SIG-M5 treated with dmso at 0.1 percent for 504 hours (cell line): Measurements from ENCODE around the gene PLEKHA7.

ENCODE experiments used
- DNase-seq: peaks from one replicate; lab custom pipeline; 2025; ENCODE audit not compliant: unreplicated experiment; lab: John Stamatoyannopoulos, UW

PLEKHA7 gene

DNA sequence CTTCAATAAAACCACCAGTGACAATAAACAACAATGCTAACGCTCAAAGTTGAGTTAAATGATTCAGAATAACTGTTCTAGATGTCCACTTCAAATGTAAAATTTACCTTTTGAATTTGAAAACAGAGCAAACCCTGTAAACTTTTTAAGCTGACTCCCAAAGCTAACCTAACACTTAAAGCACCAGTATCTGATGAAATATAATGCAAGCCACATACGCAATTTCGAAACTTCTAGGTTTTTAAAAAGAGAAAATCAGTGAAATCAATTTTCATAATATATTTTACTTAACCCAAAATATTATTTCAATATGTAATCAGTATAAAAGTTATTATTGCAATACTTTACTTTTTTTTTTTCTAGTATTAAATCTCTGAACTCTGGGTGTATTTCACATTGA, 71.3 kb downstream of the PLEKHA7 start:
- no peak for DNase-seq

GRCh38 chr11:16942342-16942741, 71.9 kb downstream of the PLEKHA7 start:
- DNase-seq: no peak

- DNase-seq: no peak
These were observed 72.3 kb downstream of the PLEKHA7 start for GRCh38 chr11:16941935-16942334.

DNA sequence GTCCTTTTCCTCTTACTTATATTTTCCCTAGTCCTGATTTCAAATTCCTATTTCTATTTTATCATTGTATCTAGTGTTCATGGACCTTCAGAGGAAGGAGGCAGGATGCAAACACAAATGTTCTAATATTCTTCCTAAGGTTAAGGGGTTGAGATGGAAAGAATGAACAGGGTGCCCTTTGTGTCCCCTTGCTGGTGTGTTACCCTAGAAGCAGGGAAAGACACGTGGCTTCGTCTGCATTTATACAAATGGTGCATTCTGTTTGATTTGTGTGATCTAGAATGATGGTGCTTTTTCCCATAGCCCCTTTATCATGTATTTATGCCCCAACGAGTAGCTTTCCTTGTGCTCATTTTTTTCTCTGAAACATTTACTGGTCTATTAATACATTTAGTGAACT, 76.2 kb downstream of the PLEKHA7 start:
- DNase-seq: no peak

DNA sequence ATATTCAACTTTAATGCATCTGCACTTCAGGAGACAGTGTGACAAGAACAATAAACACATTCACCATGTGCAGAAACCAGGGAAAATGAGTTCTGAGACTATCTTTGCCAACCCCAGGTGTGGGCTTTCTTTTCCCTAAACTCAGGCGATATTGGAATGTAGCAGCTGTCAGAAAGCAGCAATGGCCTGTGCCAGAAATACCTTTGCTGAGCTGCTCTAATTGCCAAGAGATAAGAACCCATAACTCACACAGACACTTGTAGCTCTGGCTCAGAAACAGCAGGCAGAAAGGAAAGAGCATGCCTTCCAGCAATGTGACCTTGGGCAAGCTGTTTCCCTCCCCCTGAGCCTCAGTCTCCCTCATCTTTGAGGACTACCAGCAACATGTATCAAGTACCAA, 77.6 kb downstream of the PLEKHA7 start:
- DNase-seq: no peak

GRCh38 chr11:16935518-16936302, 78.5 kb downstream of the PLEKHA7 start:
- peak; percentile 37 for DNase-seq

GRCh38 chr11:16933756-16934603, 80.2 kb downstream of the PLEKHA7 start:
- no peak for DNase-seq

DNA sequence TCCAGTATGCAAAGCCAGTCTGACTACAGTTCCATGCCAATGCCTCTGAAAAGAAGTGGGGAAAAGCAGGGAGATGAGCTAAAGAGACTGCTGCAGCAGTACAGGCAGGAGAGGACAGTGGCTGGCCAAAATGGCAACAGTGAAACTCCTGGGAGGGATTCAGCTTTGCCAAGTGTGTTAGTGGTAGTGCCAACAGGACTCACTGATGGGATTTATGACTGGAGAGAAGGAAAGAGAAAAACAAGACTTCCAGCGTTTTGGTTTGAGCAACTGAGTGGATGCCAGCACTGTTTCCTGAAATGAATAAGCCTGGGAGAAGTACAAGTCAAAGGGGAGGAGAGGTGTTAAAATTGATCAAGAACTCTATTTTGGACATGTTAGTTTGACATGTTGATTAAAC, 80.9 kb downstream of the PLEKHA7 start:
- DNase-seq: no peak

GRCh38 chr11:16928044-16928443, 86.2 kb downstream of the PLEKHA7 start:
- no peak for DNase-seq

DNA sequence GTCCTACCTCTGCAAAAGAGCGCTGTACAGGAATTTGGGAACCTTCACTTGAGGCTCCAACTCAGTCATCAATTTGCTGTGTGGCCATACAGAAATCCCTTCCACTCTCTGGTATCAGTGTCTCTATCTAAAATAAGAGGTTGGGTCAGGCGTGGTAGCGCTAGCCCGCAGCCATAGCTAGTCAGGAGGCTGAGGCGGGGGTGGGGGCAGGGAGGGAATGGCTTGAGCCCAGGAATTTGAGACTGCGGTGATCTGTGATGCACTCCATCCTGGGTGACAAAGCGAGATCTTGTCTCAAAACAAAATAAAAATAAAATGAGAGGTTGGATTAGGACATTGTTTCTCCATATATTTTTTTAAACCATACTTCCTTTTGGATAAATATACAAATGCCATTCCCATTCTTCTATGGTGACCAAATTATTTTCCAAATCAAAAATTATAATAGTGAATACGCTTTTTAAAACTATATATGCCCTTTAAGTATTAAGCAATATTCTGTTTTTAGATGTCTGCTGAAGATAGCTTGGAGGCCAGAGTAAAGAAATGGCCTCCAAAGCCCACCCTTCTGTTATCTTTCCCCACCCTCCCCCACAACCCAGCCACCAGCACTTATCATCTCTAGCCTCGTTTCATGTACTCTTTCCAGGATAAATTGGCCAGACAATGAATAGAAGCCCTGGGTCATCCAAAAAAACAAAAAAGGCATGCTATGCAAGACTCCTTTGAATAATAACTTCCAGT, 87.2 kb downstream of the PLEKHA7 start:
- DNase-seq: no peak

DNA sequence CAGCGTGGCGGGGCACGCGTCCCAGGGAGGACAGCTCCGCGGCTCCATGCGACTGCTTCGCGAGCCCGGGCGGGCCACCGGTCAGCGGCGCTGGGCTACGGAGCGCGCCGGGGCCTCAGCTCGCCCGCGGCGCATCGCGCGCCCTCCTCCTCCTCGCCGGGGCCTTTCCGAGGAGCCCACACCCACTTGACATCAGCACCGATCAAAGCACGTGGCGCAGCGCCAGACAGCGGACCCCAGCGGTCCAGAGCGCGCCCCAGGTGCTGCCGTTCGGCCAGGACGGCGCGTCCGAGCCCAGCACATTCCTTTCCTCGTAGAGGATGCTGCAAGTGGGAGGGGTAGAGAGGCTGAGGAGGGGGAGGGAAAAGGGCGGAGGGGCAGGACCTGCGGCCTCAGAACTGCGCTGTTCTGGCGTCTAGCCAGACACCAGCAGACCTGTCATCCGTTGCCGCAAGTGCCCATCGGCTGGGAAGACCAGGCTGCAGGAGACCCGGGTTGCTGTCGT, 88.6 kb downstream of the PLEKHA7 start:
- DNase-seq: peak; percentile 1

DNA sequence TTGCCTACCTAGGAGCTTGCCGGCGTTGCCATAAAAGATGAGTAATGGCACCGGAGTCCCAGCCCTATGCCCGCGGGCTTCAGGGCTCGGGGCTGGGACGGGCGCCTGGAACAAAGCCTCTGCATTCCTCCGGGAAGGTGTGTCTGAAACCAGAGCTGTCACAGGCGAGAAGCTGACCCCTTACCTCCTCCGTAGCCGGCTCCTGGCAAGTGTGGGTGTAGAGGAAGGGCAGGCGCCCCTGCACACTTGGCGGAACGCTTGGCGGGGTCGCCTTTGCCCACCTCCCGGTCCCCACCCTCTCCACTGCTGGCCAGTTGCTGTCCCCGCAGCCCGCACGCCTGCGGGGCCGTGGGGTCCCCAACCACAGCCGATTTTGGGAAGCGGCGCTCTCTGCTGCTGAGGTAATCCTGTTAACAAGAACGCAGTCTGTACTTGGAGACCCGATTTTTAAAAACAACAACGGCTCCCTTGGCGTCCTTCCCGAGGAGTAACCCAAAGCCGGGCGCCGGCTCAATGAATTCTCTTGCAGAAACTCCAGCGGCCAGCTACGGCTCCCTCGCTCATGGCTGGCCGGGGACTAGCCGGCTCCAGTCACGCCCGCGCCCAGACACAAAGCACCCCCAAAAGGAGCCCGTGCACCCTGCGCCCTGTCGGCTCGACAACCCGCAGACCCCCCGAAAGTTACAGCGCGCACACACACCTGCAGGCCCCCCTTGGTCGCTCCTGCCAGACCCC, 89.2 kb downstream of the PLEKHA7 start:
- DNase-seq: peak; percentile 14

- no peak for DNase-seq
These were observed 89.8 kb downstream of the PLEKHA7 start for GRCh38 chr11:16924462-16924825.

GRCh38 chr11:16923987-16924386, 90.2 kb downstream of the PLEKHA7 start:
- no peak for DNase-seq

DNA sequence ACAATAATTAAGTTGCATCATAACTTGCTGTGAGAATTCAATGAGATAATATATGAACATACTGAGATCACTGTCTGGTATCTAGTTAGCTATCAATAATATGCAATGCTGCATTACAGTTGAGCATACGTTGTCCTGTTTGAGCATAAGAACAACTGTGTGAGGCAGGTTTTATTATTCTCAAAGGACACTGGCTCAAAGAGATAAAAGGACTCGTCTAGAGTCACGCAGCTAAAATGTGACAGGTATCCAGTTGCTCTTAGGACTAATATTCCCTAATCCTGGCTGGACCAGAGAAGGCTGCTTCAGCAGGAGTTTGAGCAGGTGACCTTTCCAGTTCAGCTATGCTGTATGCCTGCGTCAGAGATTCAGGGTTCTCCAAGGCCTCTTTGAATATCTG, 92.5 kb downstream of the PLEKHA7 start:
- DNase-seq: no peak

- no peak for DNase-seq
These were observed 93.2 kb downstream of the PLEKHA7 start for GRCh38 chr11:16921019-16921418.

DNA sequence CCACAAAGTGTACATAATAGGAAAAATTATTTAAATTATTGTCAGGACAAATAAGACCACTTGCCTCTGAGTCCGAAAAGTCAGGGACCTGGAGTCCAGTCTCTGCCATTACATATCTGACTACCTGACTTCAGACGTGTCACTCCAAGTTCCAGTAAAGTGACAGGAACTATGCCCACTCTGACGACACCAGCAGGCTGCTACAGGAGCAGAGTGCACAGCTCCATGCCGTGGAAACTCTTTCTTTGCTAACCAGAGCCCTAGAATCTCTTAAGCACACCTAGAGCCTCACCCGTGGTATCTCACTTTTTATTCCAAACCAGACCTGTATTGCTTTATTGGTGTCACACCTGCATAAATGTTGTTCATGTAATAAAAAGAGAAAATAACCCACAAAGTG, 93.7 kb downstream of the PLEKHA7 start:
- no peak for DNase-seq

DNA sequence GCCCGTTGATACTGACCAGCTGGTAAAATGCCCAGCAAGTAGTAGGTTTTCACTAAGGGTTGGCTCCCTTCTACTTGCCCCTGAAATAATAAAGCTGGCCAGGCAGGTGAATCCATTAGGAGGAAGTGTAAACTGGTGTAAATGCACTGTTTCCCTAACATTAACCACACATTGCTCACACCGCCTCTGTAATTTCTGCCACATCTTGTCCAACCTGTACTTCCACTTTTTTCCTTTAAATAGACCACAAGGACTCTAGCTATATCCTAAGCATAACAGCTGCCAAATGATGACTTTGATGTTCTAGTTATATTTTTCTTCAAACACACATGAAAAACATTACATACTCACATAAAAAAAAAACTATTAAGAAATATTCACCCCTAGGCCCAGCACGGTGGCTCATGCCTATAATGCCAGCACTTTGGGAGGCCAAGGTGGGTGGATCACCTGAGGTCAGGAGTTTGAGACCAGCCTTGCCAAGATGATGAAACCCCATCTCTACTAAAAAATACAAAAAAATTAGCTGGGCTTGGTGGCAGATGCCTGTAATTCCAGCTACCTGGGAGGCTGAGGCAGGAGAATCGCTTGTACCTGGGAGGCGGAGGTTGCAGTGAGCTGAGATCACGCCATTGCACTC, 95.6 kb downstream of the PLEKHA7 start:
- peak; percentile 22 for DNase-seq

DNA sequence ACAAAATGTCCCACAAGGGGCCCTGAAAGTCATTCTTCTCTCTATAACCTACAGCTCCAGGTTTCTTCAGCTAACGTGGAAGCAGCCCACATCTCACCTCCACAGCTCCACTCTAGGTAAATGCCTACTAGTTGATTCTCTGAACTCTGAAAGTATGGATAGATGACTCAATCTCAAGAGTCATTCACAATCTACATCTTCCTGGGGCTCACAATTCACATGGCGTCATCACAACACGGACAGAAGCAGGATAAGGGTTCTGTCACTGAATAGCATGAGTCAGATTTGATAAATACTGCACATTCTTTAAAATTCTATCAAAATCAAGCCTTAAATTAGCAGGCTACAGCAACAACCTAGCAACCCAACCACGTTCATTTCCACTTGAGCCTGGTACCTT, 96.3 kb downstream of the PLEKHA7 start:
- no peak for DNase-seq

DNA sequence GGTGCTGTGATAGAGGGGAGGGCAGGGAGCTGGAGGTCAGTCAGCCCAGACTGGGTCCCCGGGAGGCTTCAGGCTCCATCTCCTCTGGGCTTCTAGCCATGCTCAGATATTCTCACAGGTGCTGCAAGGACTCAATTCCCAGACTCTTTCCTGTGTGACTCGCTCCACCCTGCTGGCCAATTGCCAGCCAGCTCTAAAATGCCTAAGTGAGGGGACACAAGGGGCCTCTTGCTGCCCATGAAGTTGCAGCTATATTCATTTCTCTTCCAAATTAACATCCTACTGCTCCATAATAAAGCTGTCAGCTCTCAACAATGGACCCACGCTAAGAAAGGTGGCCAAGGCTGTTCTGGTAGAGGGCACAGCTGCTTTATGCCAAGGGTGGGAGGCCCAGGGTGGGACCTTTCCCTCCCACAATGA, 101.5 kb downstream of the PLEKHA7 start:
- no peak for DNase-seq
